HG03045 (cell line): Measurements from ENCODE around the gene ZMYM1.
"Not testable (repeated sequence)": the region's sequence is repeated elsewhere in the genome, so short reads cannot be mapped to it uniquely, and the experiment has no call there.

Experiments
- ATAC-seq: cut with Tn5 transposase; IDR thresholded peaks from one replicate; pipeline ENCODE4 v1.9.1; 2021; ENCODE audit warnings: mild to moderate bottlenecking, moderate library complexity; ENCODE audit not compliant: unreplicated experiment

Gene ZMYM1

GRCh38 chr1:35073265-35073811, 5.8 kb upstream of the ZMYM1 start:
- ATAC-seq: no peak

DNA sequence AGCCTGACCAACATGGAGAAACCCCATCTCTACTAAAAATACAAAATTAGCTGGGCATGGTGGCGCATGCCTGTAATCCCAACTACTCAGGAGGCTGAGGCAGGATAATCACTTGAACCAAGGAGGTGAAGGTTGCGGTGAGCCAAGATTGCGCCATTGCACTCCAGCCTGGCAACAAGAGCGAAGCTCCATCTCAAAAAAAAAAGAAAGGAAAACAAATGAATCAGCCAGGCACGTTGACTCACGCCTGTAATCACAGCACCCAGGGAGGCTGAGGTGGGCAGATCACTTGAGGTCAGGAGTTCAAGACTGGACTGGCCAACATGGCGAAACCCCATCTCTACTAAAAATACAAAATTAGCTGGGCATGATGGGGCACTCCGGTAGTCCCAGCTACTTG, 2.8 kb upstream of the ZMYM1 start:
- ATAC-seq: not testable (repeated sequence)

- no peak for ATAC-seq
Measured at GRCh38 chr1:35080171-35080854, 1.1 kb downstream of the ZMYM1 start.

GRCh38 chr1:35085421-35085820, 6.2 kb downstream of the ZMYM1 start:
- ATAC-seq: no peak

DNA sequence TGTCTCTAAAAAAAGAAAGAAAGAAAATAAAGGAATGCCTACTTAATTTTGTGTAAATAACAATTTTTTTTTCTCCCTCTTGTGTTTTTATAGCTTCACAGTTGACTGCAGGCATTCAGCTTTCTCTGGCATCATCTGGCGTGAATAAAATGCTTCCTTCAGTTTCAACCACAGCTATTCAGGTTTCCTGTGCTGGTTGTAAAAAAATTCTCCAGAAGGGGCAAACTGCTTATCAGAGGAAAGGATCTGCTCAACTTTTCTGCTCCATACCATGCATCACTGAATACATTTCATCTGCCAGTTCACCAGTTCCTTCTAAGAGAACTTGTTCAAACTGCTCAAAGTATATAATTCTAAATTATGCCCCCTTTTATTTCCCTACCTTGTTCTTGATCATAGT, 18.0 kb downstream of the ZMYM1 start:
- ATAC-seq: no peak

DNA sequence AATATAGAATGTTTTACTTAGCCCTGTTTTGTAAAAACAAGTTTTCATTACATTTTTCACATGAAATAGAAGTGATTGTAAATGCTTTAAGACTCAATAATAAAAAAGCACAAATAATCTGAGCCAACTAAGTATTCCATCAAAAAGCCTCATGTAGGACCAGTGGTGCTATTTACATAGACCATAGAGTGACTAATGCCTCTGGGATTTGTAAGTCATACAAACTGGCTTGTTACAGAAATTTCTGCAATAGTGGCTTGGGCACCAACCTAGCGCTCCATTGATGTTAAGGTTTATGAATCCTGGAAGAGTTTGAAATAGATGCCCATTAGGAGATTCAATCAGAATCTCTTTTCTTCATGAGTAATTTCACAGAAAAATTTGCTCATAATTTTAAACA, 31.9 kb downstream of the ZMYM1 start:
- no peak for ATAC-seq

DNA sequence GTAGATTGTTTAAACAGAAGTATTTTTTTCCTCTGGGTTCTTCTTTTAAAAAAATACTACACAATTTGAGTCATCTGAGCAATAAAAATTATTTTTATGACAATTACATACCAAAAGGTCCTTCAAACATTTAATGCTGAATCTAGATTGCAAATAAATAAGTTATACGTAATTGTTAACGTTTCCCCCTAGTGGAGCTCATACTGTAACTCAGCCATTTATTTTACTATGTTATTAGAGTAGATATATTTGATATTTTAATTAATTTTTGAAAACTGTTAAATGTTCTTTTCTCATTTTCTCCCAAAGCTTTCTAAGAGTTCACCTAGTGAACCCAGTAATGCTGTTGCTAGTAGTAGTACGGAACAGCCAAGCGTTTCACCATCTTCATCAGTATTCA, 33.5 kb downstream of the ZMYM1 start:
- no peak for ATAC-seq

DNA sequence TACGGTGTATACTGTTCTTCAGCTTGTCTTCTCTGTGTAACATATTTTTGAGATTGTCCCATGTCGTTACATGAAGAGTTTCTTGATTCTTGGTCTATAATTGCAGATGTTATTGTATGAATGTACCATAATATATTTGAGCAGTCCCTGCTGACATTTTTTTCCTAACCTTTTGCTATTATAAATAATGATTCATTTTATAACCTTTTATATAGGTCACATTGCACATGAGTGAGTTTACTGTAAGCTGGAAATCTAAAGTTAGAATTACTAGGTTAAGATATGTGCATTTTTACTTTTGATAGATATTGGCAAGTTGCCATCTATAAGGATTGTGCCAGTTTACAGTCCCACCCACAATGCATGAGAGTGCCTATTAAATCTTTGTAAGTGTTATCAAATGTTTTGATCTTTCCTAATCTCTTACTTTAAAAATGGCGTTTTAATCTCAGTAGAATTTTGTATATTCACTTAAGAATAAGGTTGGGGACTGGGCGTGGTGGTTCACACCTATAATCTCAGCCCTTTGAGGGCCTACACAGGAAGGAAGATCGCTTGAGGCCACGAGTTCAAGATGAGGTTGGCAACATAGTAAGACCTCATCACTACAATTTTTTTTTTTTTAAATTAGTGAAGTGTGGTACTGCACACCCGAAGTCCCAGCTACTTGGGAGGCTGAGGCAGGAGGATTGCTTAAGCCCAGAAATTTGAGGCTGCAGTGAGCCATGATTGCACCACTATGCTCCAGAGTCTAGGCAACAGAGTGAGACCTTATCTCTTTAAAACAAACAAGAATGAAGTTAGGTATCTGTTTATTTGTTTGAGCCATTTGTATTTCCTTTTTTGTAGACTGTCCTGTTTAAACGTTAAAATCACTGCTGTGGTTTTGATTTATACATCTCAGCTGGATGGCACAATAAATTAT, 36.5 kb downstream of the ZMYM1 start:
- no peak for ATAC-seq

GRCh38 chr1:35120458-35121133, 41.4 kb downstream of the ZMYM1 start:
- ATAC-seq: no peak

DNA sequence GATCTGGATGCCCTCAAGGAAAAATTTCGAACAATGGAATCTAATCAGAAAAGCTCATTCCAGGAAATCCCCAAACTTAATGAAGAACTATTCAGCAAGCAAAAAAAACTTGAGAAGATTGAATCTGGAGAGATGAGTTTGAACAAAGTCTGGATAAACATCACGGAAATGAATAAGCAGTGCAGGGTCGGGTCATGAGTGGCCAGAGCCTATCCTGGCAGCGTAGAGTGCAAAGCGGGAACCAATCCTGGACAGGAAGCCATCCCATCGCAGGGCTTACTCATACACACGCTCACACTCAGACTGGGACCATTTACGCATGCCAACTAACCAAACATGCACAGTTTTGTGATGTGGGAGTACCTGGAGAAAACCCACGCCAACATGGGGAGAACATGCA, 43.1 kb downstream of the ZMYM1 start:
- ATAC-seq: no peak

GRCh38 chr1:35126546-35126945, 47.4 kb downstream of the ZMYM1 start:
- ATAC-seq: no peak

GRCh38 chr1:35129080-35129479, 49.9 kb downstream of the ZMYM1 start:
- ATAC-seq: no peak

GRCh38 chr1:35136780-35137179, 57.6 kb downstream of the ZMYM1 start:
- ATAC-seq: no peak

DNA sequence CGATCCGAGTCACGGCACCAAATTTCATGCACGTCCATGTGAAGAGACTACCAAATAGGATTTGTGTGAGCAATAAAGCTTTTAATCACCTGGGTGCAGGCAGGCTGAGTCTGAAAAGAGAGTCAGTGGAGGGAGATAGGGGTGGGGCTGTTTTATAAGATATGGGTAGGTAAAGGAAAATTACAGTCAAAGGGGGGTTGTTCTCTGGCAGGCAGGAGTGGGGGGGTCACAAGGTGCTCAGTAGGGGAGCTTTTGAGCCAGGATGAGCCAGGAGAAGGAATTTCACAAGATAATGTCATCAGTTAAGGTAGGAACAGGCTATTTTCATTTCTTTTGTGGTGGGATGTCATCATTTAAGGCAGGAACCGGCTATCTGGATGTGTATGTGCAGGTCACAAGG, 58.4 kb downstream of the ZMYM1 start:
- not testable (repeated sequence) for ATAC-seq

GRCh38 chr1:35142294-35142693, 63.1 kb downstream of the ZMYM1 start:
- not testable (repeated sequence) for ATAC-seq

- ATAC-seq: not testable (repeated sequence)
Measured at GRCh38 chr1:35142728-35143127, 63.5 kb downstream of the ZMYM1 start.

DNA sequence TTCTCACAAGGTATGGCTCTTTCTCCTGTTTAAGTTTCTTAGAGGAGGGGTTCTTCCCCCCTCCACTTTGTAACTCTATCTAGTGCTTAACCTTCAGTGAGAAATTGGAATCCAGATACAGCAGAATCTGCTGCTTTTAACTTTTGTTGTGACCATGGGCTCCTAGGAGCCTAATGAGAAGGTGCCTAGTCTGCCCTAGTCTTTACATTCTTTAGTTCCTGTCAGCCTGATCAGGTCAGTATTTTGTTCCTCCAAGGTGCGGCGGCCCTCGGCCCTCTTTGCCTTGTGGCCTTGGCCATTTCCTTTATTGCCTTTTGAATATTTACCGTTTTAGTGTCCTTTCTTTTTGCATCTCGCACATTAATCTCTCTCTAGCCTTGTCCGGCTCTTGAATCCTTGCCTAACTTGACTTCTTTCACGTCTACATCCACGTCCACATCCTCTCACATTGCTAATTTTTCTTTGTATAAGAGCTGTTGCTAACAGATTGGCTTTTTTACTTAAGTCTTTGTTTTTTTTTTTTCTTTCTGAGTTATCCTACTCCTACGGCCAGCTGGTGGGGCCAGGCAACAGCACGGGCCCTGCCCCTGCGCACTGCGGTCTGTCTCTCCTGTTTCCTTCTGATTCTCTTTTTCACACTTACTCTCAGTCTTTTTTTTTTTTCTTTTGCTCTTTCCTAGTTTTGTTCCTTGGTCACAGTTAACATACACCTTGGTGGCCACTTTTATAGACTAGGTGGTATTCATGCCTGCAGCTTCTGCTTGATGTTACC, 64.7 kb downstream of the ZMYM1 start:
- ATAC-seq: no peak

DNA sequence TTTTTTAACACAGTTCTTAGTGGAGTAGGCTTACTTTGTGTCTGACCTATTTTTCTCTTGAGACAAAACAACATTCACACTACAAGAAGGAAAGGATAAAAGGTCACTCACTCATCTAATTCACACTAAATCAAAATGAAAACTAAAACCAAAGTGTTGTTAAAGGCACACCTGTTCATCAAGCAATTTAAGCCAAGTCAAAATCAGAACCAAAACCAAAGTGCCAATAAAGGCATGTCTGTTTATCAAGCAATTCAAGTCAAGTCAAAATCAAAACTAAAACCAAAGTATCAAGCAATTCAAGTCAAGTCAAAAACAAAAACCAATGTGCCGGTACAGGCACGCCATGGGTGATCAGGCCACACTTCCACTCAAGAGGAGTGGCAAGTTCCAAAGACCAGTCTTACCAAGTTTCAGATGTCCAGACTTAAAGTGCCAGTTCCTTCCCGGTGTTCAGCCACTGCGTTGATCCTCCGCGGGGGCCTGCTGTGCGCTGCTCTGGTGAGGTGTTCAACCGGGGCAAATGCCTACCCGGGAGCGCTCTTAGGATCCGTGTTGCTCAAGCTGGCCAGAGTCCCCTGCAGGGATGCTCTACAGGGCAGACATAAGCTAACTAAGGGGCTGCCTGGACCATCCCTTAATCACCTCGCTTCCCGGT, 66.8 kb downstream of the ZMYM1 start:
- ATAC-seq: not testable (repeated sequence)

DNA sequence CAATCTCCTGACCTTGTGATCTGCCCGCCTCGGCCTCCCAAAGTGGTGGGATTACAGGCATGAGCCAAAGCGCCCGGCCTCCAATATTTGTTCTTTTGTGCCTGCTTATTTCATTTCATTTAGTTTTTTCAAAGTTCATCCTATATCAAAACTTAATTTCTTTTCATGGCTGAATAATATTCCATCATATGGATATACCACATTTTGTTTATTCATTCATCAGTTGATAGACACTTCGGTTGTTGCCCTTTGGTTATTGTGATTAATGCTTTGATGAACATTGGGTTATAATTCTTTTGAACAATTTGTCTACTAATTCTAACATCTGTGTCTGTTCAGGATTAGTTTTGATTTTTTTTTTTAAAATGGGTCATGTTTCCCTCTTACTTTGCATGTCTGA, 72.0 kb downstream of the ZMYM1 start:
- ATAC-seq: no peak

- no peak for ATAC-seq
Measured at GRCh38 chr1:35164893-35165292, 85.7 kb downstream of the ZMYM1 start.
